Ishikawa (cell line): ENCODE measurements around the gene SMYD3.

ENCODE experiments used
- CEBPB ChIP-seq: IDR thresholded peaks from 2 replicates; pipeline ENCODE4 v1.6.1; 2012
- CREB1 ChIP-seq: IDR thresholded peaks from 2 replicates; pipeline ENCODE4 v1.6.1; 2012; ENCODE audit warnings: low read depth
- EGR1 ChIP-seq: IDR thresholded peaks from 2 replicates; pipeline ENCODE4 v1.6.1; 2012
- EP300 ChIP-seq: IDR thresholded peaks from 2 replicates; pipeline ENCODE4 v1.6.1; 2012; ENCODE audit warnings: borderline replicate concordance
- FOXM1 ChIP-seq: IDR thresholded peaks from 2 replicates; pipeline ENCODE4 v1.6.1; 2012; ENCODE audit warnings: low read depth, borderline replicate concordance
- NFIC ChIP-seq: IDR thresholded peaks from 2 replicates; pipeline ENCODE4 v1.6.1; 2012
- RAD21 ChIP-seq: IDR thresholded peaks from 2 replicates; pipeline ENCODE4 v1.6.1; 2012; ENCODE audit warnings: low read depth
- REST ChIP-seq: IDR thresholded peaks from 2 replicates; pipeline ENCODE4 v1.6.1; 2012; ENCODE audit warnings: low read depth, mild to moderate bottlenecking
- TAF1 ChIP-seq: IDR thresholded peaks from 2 replicates; pipeline ENCODE4 v1.6.1; 2012; ENCODE audit warnings: low read depth, mild to moderate bottlenecking
- TCF12 ChIP-seq: IDR thresholded peaks from 2 replicates; pipeline ENCODE4 v1.6.1; 2012; ENCODE audit warnings: low read depth
- TEAD4 ChIP-seq: IDR thresholded peaks from 2 replicates; pipeline ENCODE4 v1.6.1; 2012
- USF1 ChIP-seq: IDR thresholded peaks from 2 replicates; pipeline ENCODE4 v1.6.1; 2012
- YY1 ChIP-seq: IDR thresholded peaks from 2 replicates; pipeline ENCODE4 v1.6.1; 2012; ENCODE audit warnings: low read depth
- ZBTB7A ChIP-seq: IDR thresholded peaks from 2 replicates; pipeline ENCODE4 v1.6.1; 2012; ENCODE audit warnings: low read depth
- TF ChIP-seq, protein P1 (sequence below): IDR thresholded peaks from 2 replicates; pipeline ENCODE4 v1.6.1; 2012

Gene SMYD3

GRCh38 chr1:246317332-246318035, 189.6 kb downstream of the SMYD3 start:
- TF ChIP-seq ZBTB7A (no peak), TCF12 (no peak), REST (no peak)

- TF ChIP-seq YY1 (no peak), EGR1 (no peak), RAD21 (no peak)
Observed at GRCh38 chr1:246311461-246311860, 195.6 kb downstream of the SMYD3 start.

DNA sequence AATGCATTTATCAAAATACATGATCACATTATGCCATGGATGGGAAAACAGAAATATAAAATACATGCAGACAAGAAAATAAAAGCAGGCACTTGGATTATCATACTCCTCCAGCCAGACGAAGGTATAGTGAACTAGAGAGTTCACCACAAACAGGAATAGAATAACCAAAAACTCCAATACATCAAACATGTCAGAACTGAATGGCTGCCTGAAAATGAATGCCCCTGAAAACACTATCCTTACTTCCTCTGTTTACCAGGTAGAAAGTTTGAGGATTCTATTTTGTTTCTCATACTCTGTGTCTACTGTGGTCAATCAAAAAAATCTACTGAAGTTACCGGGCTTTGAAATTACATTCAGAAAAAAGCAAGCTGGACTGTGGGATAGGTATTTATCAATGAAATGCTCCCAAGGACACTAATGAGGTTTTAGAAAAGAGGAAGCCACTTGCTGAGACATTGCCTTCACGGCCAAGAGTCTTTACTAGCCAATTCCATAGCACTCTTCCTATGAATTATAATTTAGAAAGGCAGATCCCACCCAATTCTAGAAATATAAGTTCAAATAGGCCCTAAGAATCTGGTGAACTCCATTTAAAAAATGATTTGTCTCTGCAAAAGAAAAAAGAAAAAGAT, 197.7 kb downstream of the SMYD3 start:
- TF ChIP-seq ZBTB7A = no peak
- no peak for TF ChIP-seq FOXM1
- TF ChIP-seq EP300 = no peak
- no peak for TF ChIP-seq CREB1
- TF ChIP-seq REST = no peak
- TF ChIP-seq, protein P1, sequence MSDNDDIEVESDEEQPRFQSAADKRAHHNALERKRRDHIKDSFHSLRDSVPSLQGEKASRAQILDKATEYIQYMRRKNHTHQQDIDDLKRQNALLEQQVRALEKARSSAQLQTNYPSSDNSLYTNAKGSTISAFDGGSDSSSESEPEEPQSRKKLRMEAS = no peak
- no peak for TF ChIP-seq CEBPB
- no peak for TF ChIP-seq USF1
- no peak for TF ChIP-seq TCF12
- no peak for TF ChIP-seq TEAD4
- TF ChIP-seq EGR1 = no peak
- no peak for TF ChIP-seq RAD21
- TF ChIP-seq TAF1 = no peak
- TF ChIP-seq NFIC = no peak
- TF ChIP-seq YY1 = no peak

- no peak for TF ChIP-seq EGR1
- no peak for TF ChIP-seq TAF1
- TF ChIP-seq RAD21 = no peak
- TF ChIP-seq CREB1 = no peak
- TF ChIP-seq FOXM1 = no peak
- no peak for TF ChIP-seq TEAD4
- TF ChIP-seq REST = no peak
- TF ChIP-seq USF1 = no peak
- TF ChIP-seq YY1 = no peak
- no peak for TF ChIP-seq ZBTB7A
- no peak for TF ChIP-seq CEBPB
- TF ChIP-seq NFIC = no peak
- TF ChIP-seq TCF12 = no peak
- TF ChIP-seq EP300 = no peak
- TF ChIP-seq, protein P1 = no peak
Observed at GRCh38 chr1:246308533-246309075, 198.5 kb downstream of the SMYD3 start.
